ENCODE measurements around the gene AFF3. TPM values are rescaled to one million over a fixed set of nuclear protein-coding genes. Genes with fewer than 3 reads are reported as not detected.

AFF3 gene
- total RNA-seq, 1 experiment from 2014 or later = not detected

GRCh38 chr2:99648178-99648844, 494.1 kb downstream of the AFF3 start:
- intact Hi-C loops (cut with micrococcal nuclease; ENCODE audit: unreplicated experiment) = no loop called here
- H3K27ac Mint-ChIP-seq (ENCODE audit: unreplicated experiment) = no peak overlapping the region
- H3K4me3 Mint-ChIP-seq (ENCODE audit: low read depth, unreplicated experiment) = no peak overlapping the region
- no peak for TF ChIP-seq CTCF (IDR thresholded peaks at IDR 0.05; ENCODE audit: unreplicated experiment)
- BruUV-seq (replicated peaks) = no TSS peak
- H3K4me1 Mint-ChIP-seq (ENCODE audit: low read depth, unreplicated experiment) = peaks cover 8% of the 10 kb centered on the region
- no peak for DNase-seq
- peaks cover 79% of the 10 kb centered on the region for H3K27me3 Mint-ChIP-seq (ENCODE audit: unreplicated experiment)
- H3K9me3 Mint-ChIP-seq (ENCODE audit: low read depth, unreplicated experiment) = peaks cover 2% of the 10 kb centered on the region
- H3K36me3 Mint-ChIP-seq (ENCODE audit: insufficient read depth, unreplicated experiment) = no peaks in the 10 kb centered on the region
- CTCF ChIA-PET = interaction anchor here (0.6 kb wide), 1 partner anchor 1976 kb away, joined by 4 read pairs; no protein-coding TSS in a partner anchor

DNA sequence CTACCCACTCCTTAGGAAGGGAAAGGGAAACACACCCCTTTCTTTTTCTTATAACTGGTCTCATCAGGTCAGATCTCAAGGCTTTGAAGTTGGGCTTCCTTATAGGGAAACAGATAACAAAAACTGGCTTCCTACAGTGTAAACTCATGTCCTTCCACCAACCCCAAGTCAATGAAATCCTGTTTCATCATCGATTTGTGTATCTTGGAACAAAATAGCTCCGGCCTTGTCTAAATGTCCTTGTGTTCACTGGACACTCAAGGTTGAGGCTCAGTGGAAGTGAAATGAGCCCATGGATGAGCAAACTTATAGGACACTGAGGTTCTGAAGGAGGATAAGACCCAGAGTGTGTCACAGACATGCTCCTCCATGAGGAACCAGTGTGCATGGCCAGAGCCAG, 496.4 kb downstream of the AFF3 start:
- Mint-ChIP-seq H3K4me3 (ENCODE audit: low read depth, unreplicated experiment) (no peak overlapping the region), H3K27ac (ENCODE audit: unreplicated experiment) (no peak overlapping the region), H3K4me1 (ENCODE audit: low read depth, unreplicated experiment) (peaks cover 8% of the 10 kb centered on the region), H3K27me3 (ENCODE audit: unreplicated experiment) (peaks cover 74% of the 10 kb centered on the region), H3K36me3 (ENCODE audit: insufficient read depth, unreplicated experiment) (no peaks in the 10 kb centered on the region), H3K9me3 (ENCODE audit: low read depth, unreplicated experiment) (no peaks in the 10 kb centered on the region)
- no peak for DNase-seq
- no TSS peak for BruUV-seq (replicated peaks)
- intact Hi-C loops (cut with micrococcal nuclease; ENCODE audit: unreplicated experiment) = no loop called here
- TF ChIP-seq CTCF (IDR thresholded peaks at IDR 0.05; ENCODE audit: unreplicated experiment) = no peak
- CTCF ChIA-PET = no interaction called here

DNA sequence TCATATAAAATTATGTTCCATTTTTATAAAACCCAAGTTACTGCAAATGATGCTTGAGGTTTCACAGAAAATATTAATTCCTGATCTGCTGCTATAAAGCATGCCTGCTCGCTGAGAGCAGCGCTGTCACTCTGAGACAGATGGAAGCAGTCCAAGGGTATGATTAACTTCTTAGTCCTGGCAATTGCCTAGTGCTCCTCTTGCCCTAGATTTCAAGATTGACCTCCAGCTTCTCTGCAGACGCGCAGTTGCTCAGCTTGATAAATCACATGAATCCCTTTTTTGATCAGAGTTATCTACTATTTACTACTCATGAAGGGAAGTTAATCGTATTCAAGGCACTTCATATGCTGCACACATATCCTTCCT, 498.0 kb downstream of the AFF3 start:
- H3K27ac Mint-ChIP-seq (ENCODE audit: unreplicated experiment) = no peak overlapping the region
- no peaks in the 10 kb centered on the region for H3K9me3 Mint-ChIP-seq (ENCODE audit: low read depth, unreplicated experiment)
- H3K36me3 Mint-ChIP-seq (ENCODE audit: insufficient read depth, unreplicated experiment) = no peaks in the 10 kb centered on the region
- intact Hi-C loops (cut with micrococcal nuclease; ENCODE audit: unreplicated experiment) = no loop called here
- peaks cover 8% of the 10 kb centered on the region for H3K4me1 Mint-ChIP-seq (ENCODE audit: low read depth, unreplicated experiment)
- DNase-seq = no peak
- CTCF ChIA-PET = no interaction called here
- no peak for TF ChIP-seq CTCF (IDR thresholded peaks at IDR 0.05; ENCODE audit: unreplicated experiment)
- no peak overlapping the region for H3K4me3 Mint-ChIP-seq (ENCODE audit: low read depth, unreplicated experiment)
- peaks cover 78% of the 10 kb centered on the region for H3K27me3 Mint-ChIP-seq (ENCODE audit: unreplicated experiment)
- no TSS peak for BruUV-seq (replicated peaks)

- H3K36me3 Mint-ChIP-seq (ENCODE audit: insufficient read depth, unreplicated experiment) = no peaks in the 10 kb centered on the region
- no peaks in the 10 kb centered on the region for H3K9me3 Mint-ChIP-seq (ENCODE audit: low read depth, unreplicated experiment)
- H3K27ac Mint-ChIP-seq (ENCODE audit: unreplicated experiment) = no peak overlapping the region
- CTCF ChIA-PET = no interaction called here
- intact Hi-C loops (cut with micrococcal nuclease; ENCODE audit: unreplicated experiment) = no loop called here
- peaks cover 78% of the 10 kb centered on the region for H3K27me3 Mint-ChIP-seq (ENCODE audit: unreplicated experiment)
- no peak for TF ChIP-seq CTCF (IDR thresholded peaks at IDR 0.05; ENCODE audit: unreplicated experiment)
- no peak for DNase-seq
- H3K4me1 Mint-ChIP-seq (ENCODE audit: low read depth, unreplicated experiment) = peaks cover 5% of the 10 kb centered on the region
- no TSS peak for BruUV-seq (replicated peaks)
- H3K4me3 Mint-ChIP-seq (ENCODE audit: low read depth, unreplicated experiment) = no peak overlapping the region
These were observed 498.5 kb downstream of the AFF3 start for GRCh38 chr2:99643787-99644418.

Measured in Calu3 (cell line).